ENCODE results near the gene SFRP4. TPM values are rescaled to one million over a fixed set of nuclear protein-coding genes. Genes with fewer than 3 reads are reported as not detected.

Gene SFRP4
- total RNA-seq, 1 experiment from 2014 or later: not detected

- no peaks in the 10 kb centered on the region for H3K9me3 Mint-ChIP-seq
- Histone ChIP-seq H2AK5ac (ENCODE audit: insufficient read length, low read length) (no peak overlapping the region), H3K14ac (ENCODE audit: insufficient read depth, low read length) (no peak overlapping the region), H4K20me1 (ENCODE audit: control insufficient read depth, insufficient read depth, insufficient read length) (no peaks in the 10 kb centered on the region), H2BK5ac (ENCODE audit: insufficient read length, low read length) (no peak overlapping the region), H2BK120ac (ENCODE audit: low read depth, low read length, poor library complexity, severe bottlenecking) (no peak overlapping the region), H3K9ac (ENCODE audit: extremely low read depth, insufficient read length, low read length) (no peak overlapping the region), H3K9me3 (ENCODE audit: control insufficient read depth, low read depth, low read length) (no peaks in the 10 kb centered on the region), H4K8ac (replicated peaks; ENCODE audit: insufficient read length, low read depth, low read length) (no peak overlapping the region), H4K91ac (ENCODE audit: insufficient read length, low read depth, low read length) (no peak overlapping the region), H3K27me3 (ENCODE audit: insufficient read depth, low read length) (no peaks in the 10 kb centered on the region), H2BK15ac (ENCODE audit: low read depth, low read length) (no peak overlapping the region), H3T11ph (ENCODE audit: low read length) (no peak overlapping the region), H3K79me1 (ENCODE audit: insufficient read depth, low read depth, low read length, poor library complexity, severe bottlenecking) (no peaks in the 10 kb centered on the region), H2AFZ (ENCODE audit: low read length) (no peak overlapping the region), H3K4me1 (ENCODE audit: insufficient read depth, low read length) (no peaks in the 10 kb centered on the region), H3K56ac (ENCODE audit: insufficient read length, low read depth, low read length) (no peak overlapping the region), H3K27ac (ENCODE audit: insufficient read length, low read depth, low read length) (no peak overlapping the region), H2BK12ac (ENCODE audit: insufficient read length, low read depth, low read length) (no peak overlapping the region), H4K5ac (ENCODE audit: insufficient read length, low read depth, low read length) (no peak overlapping the region), H3K18ac (ENCODE audit: insufficient read length, low read depth, low read length) (no peak overlapping the region), H2BK20ac (ENCODE audit: low read depth, low read length, poor library complexity, severe bottlenecking) (no peak overlapping the region), H3K23ac (ENCODE audit: insufficient read length, low read depth, low read length) (no peak overlapping the region), H3K4ac (ENCODE audit: low read depth, low read length) (no peak overlapping the region), H3K4me2 (ENCODE audit: insufficient read depth, insufficient read length, low read length) (no peak overlapping the region), H3K79me2 (ENCODE audit: insufficient read depth, low read length) (no peaks in the 10 kb centered on the region), H3K23me2 (ENCODE audit: insufficient read length, low read depth, low read length, poor library complexity, severe bottlenecking) (no peaks in the 10 kb centered on the region)
- H3K36me3 Mint-ChIP-seq (ENCODE audit: insufficient read depth in 1 of 3, low read depth in 3 of 3): no peaks in the 10 kb centered on the region
- H3K27me3 Mint-ChIP-seq (ENCODE audit: low read depth): no peaks in the 10 kb centered on the region
- TF ChIP-seq CTCF (conservative IDR thresholded peaks at IDR 0.05): no peak
- DNase-seq: no peak
- H3K4me1 Mint-ChIP-seq: peaks cover 12 to 13% of the 10 kb centered on the region in 2 experiments
- no peak overlapping the region for H3K4me3 Mint-ChIP-seq
- WGBS (ENCODE audit: extremely low coverage, insufficient read length, low lambda C conversion rate): no CpG with 5 or more reads among the region's 7 CpGs
- no peak overlapping the region for H3K27ac Mint-ChIP-seq
Measured at GRCh38 chr7:37947138-37947940, 30.7 kb upstream of the SFRP4 start.
